MG63 (cell line): Measurements from ENCODE around the gene LTBP2. TPM values are rescaled to one million over a fixed set of nuclear protein-coding genes. Genes with fewer than 3 reads are reported as not detected.
A peak's percentile ranks its signal among the peaks of the same experiment; 100 is the strongest.

Experiments used
- DNase-seq: peaks from one replicate; pipeline ENCODE4 v3.0.0-alpha.2; 2020
- H3K27me3 ChIP-seq: fragments of 250-450 bp; sonication (Bioruptor Pico); 2 replicates; pipeline ENCODE4 v1.5.1; 2020; ENCODE audit warnings: mild to moderate bottlenecking, moderate library complexity
- H3K36me3 ChIP-seq: fragments of 250-450 bp; sonication (Bioruptor Pico); 2 replicates; pipeline ENCODE4 v1.5.1; 2020; ENCODE audit warnings: mild to moderate bottlenecking, moderate library complexity
- H3K4me3 ChIP-seq: fragments of 250-450 bp; sonication (Bioruptor Pico); 2 replicates; pipeline ENCODE4 v1.5.1; 2020; ENCODE audit warnings: mild to moderate bottlenecking, moderate library complexity
- H3K9me3 ChIP-seq: fragments of 250-450 bp; sonication (Bioruptor Pico); 2 replicates; pipeline ENCODE4 v1.5.1; 2020; ENCODE audit warnings: mild to moderate bottlenecking, moderate library complexity
- total RNA-seq: library from RNA; depleted of rRNA; stranded (reverse); fragments of >200 nt; shearing (Covaris generic); gene quantifications from 2 replicates; pipeline ENCODE4 v1.2.3, GENCODE V29; 2014; ENCODE audit warnings: low replicate concordance

Gene LTBP2
- total RNA-seq, 1 experiment from 2014 or later = 4.5 TPM

- Histone ChIP-seq H3K27me3 (no peaks in the 10 kb centered on the region), H3K9me3 (no peaks in the 10 kb centered on the region), H3K4me3 (no peak overlapping the region), H3K36me3 (no peaks in the 10 kb centered on the region)
- DNase-seq = no peak
Measured at GRCh38 chr14:74557691-74558090, 54.3 kb downstream of the LTBP2 start.

DNA sequence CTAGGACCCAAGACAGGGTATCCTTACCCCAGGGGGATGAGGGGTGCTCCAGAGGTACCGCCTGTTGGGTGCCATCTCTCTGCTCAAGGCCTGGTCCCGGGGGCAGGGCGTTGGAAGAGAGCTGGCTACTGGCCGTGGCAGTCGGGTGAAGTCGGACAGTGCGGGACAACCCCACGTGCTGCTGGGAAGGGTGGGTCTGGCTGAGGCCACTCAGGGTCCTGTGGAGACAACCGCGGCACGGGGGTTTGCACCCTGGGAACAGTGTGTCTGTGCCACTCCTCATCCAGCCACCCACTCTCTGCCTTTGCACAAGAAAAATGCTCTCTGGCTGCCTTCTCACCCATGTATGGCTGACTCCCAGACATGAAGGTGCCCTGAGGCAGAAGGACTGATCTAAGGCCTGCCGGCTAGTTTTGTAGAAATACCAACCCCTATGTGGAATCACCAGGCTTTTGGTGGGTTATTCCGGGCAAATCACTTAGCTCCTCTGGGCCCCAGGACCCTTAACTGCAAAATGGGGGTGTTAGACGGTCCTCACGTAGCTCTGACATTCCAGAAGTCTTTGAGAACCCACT, 56.5 kb downstream of the LTBP2 start:
- Histone ChIP-seq H3K9me3 (no peaks in the 10 kb centered on the region), H3K4me3 (no peak overlapping the region), H3K36me3 (no peaks in the 10 kb centered on the region), H3K27me3 (no peaks in the 10 kb centered on the region)
- no peak for DNase-seq

DNA sequence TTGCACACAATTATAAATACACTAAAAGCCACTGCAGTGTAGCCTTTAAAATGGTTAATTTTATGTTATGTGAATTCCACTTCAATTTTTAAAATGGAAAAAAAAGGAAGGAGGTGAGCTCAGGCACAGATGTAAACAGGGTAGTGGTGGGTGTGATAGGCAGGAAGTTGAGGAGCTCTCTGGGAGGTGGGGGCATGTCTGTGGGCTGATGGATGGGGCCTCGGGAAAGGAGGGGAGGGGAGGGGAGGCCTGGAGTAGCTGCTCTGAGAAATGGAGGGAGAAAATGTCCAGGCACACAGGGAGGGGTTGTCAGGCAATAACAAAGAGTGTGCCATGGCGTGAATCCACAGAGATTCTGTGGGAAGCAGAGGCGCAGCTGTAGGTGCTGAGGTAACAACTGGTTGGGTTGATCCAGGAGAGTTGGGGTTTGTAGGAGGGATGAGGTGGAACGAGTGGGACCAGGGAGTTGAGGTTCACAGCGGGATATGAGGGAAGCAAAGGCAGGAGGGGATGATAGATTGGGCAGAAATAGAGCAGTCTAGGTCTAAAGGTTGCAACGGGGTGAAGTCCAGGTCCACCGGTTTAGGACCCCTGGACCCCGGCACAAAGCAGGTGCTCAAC, 57.2 kb downstream of the LTBP2 start:
- no peak for DNase-seq
- Histone ChIP-seq H3K27me3 (no peaks in the 10 kb centered on the region), H3K4me3 (no peak overlapping the region), H3K36me3 (no peaks in the 10 kb centered on the region), H3K9me3 (no peaks in the 10 kb centered on the region)

GRCh38 chr14:74552623-74553022, 59.4 kb downstream of the LTBP2 start:
- Histone ChIP-seq H3K36me3 (no peaks in the 10 kb centered on the region), H3K4me3 (no peak overlapping the region), H3K9me3 (no peaks in the 10 kb centered on the region), H3K27me3 (no peaks in the 10 kb centered on the region)
- DNase-seq = peak; percentile 67

DNA sequence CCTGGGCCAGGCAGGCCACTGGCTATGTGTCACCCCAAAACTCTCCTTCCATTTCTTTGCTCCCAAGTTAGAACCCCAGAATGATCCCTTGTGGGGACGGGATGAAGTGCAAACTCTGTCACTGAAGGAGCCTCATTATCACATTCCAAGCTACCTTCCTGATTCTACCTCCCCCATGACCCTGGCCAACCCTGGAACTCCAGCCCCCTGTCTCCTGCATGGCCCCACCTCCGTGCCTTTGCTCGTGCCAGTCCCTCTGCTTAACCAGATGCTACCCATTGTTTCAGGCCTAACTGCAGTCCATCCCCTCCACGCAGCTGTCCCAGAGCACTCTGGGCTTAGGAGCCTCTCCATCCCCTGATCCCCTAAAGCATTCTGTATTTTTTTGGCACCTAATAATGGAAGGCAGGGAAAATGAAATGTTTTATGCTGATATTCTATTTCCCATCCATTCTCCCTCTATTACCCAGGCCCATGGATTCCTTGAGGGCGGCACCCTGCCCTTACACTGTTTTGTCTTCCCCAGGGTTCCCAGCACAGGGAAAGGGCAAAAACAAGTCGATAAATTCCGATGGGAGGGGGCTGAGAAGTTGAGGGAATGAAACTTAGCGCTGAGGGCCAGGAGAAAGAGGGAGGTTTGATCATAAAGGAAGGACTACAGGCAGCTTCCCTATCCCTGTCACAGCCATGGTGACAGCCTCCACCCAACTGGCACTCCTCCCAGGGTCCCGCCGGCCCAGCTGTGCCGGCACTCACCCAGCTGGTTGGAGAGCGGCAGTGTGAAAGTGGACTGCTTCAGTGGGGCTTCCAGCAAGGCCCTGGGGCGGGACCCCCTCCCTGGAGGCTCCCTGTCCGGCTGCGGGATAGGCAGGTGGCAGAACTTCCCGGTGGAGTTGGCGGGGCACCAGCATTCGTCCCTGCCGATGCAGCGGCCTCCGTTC, 60.3 kb downstream of the LTBP2 start:
- Histone ChIP-seq H3K9me3 (no peaks in the 10 kb centered on the region), H3K27me3 (no peaks in the 10 kb centered on the region), H3K36me3 (no peaks in the 10 kb centered on the region), H3K4me3 (no peak overlapping the region)
- DNase-seq = no peak

- Histone ChIP-seq H3K27me3 (no peaks in the 10 kb centered on the region), H3K36me3 (no peaks in the 10 kb centered on the region), H3K4me3 (no peak overlapping the region), H3K9me3 (no peaks in the 10 kb centered on the region)
- no peak for DNase-seq
Measured at GRCh38 chr14:74551001-74551400, 61.0 kb downstream of the LTBP2 start.

- no peaks in the 10 kb centered on the region for H3K27me3 ChIP-seq
- no peak overlapping the region for H3K4me3 ChIP-seq
- H3K36me3 ChIP-seq = no peaks in the 10 kb centered on the region
- H3K9me3 ChIP-seq = no peaks in the 10 kb centered on the region
- no peak for DNase-seq
Measured at GRCh38 chr14:74550071-74550470, 62.0 kb downstream of the LTBP2 start.

- Histone ChIP-seq H3K9me3 (no peaks in the 10 kb centered on the region), H3K27me3 (no peaks in the 10 kb centered on the region), H3K36me3 (no peaks in the 10 kb centered on the region), H3K4me3 (no peak overlapping the region)
- DNase-seq = no peak
Measured at GRCh38 chr14:74549588-74549987, 62.4 kb downstream of the LTBP2 start.

GRCh38 chr14:74548881-74549280, 63.2 kb downstream of the LTBP2 start:
- Histone ChIP-seq H3K9me3 (no peaks in the 10 kb centered on the region), H3K27me3 (no peaks in the 10 kb centered on the region), H3K36me3 (no peaks in the 10 kb centered on the region), H3K4me3 (no peak overlapping the region)
- peak; percentile 61 for DNase-seq

DNA sequence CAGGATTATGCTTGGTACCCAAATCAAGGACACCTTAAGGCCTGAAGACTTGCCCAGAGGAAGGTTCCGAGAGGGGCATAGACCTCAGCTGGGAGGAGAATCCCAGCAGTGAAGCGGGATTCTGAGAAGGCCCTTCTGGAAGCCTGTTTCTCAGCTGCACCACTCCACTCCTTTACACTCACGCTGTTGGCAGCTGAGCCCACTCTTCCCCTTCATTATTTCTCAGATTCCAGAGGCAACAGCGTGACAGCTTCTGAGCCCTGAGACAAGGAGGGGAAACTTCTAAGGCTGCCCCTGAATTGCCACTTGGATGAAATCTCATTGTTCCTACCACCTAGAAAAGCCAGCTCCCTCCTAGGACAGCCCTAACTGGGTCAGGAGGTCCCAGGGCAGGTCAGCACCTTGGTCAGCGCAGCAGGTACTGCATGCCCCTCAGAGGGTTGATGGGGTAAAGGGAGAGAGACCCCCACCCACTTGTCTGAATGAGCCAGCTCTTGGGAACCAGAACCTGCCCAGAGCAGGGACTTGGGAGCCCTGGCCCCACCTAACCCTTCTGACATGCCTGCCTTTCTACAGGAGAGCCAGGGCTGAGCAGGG, 64.6 kb downstream of the LTBP2 start:
- no peaks in the 10 kb centered on the region for H3K36me3 ChIP-seq
- H3K4me3 ChIP-seq = no peak overlapping the region
- DNase-seq = no peak
- H3K9me3 ChIP-seq = no peaks in the 10 kb centered on the region
- no peaks in the 10 kb centered on the region for H3K27me3 ChIP-seq

GRCh38 chr14:74546416-74546815, 65.6 kb downstream of the LTBP2 start:
- Histone ChIP-seq H3K4me3 (no peak overlapping the region), H3K9me3 (no peaks in the 10 kb centered on the region), H3K36me3 (no peaks in the 10 kb centered on the region), H3K27me3 (no peaks in the 10 kb centered on the region)
- DNase-seq = no peak

DNA sequence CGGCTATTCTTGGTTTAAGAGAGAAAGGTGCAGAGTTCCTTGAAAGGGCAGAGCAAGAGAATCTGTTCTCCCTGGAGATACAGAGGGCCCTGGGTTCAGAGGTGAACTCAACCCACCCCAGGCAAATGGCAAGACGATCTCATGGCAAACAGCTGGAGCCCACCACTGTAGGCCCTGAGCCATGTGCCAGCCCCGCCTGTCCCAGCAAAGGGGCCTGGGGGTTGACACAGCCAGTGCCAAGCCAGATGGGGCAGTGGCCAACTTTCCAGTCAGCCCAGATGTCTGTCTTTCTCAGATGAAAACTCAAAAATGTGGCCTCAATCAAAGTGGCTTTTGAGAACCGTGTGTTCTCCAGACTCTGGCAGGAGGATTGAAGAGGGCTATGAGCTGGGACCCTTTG, 66.7 kb downstream of the LTBP2 start:
- no peak for DNase-seq
- Histone ChIP-seq H3K36me3 (no peaks in the 10 kb centered on the region), H3K27me3 (no peaks in the 10 kb centered on the region), H3K4me3 (no peak overlapping the region), H3K9me3 (no peaks in the 10 kb centered on the region)

- no peak for DNase-seq
- Histone ChIP-seq H3K27me3 (no peaks in the 10 kb centered on the region), H3K36me3 (no peaks in the 10 kb centered on the region)
Measured at GRCh38 chr14:74543771-74544438, 68.1 kb downstream of the LTBP2 start.

DNA sequence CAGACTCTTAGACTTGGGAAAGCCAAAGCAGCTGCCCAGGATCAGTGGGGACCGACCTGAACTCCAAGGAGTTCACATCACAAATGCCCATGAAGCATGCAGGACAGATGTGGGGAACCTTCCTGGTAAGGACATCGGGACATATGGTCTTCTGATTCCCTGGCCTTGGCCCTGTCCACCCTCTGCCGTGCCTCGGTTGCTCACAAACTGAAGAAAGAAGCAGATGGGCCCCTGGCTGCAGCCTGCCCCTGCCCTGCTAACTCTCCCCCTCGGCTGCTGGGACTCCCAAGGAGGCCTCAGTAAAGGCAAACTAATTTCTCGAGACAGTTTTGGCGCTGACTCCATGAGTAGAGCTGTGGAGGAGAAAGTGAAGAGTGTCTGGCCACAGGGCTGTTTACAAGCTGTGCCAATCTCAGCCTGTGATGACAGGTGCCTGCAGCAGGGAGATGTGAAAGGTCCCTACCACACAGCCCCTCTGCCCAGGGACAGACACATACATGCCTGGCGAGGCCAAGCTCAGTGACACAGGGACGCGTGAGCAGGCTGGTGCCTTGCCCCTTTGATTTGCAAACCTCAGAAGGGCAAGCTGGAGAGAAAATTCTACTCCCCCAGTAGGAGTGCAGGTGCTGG, 69.9 kb downstream of the LTBP2 start:
- no peak overlapping the region for H3K4me3 ChIP-seq
- no peaks in the 10 kb centered on the region for H3K9me3 ChIP-seq
- no peaks in the 10 kb centered on the region for H3K36me3 ChIP-seq
- no peak for DNase-seq
- H3K27me3 ChIP-seq = no peaks in the 10 kb centered on the region

More at GRCh38 chr14:74543771-74544438, 68.1 kb downstream of the LTBP2 start:
- no peaks in the 10 kb centered on the region for H3K9me3 ChIP-seq
- no peak overlapping the region for H3K4me3 ChIP-seq

DNA sequence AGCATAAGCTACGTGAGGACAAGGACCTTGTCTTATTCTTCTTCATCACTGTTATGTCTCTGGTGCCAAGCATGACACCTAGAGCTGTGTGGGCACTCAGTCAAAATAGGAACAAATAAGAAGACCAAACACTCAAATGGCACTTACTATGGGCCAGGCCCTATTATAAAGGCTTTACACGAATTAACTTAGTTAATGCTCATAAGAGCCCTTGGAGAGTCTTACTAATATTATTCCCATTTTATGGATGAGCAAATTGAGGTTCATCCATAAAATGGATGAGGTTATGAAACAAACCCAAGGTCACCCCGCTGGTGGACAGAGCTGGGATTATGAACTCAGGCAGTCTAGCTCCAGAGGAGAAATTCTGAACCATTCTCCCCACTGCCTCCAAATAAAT, 70.8 kb downstream of the LTBP2 start:
- Histone ChIP-seq H3K36me3 (no peaks in the 10 kb centered on the region), H3K4me3 (no peak overlapping the region), H3K27me3 (no peaks in the 10 kb centered on the region), H3K9me3 (no peaks in the 10 kb centered on the region)
- no peak for DNase-seq

DNA sequence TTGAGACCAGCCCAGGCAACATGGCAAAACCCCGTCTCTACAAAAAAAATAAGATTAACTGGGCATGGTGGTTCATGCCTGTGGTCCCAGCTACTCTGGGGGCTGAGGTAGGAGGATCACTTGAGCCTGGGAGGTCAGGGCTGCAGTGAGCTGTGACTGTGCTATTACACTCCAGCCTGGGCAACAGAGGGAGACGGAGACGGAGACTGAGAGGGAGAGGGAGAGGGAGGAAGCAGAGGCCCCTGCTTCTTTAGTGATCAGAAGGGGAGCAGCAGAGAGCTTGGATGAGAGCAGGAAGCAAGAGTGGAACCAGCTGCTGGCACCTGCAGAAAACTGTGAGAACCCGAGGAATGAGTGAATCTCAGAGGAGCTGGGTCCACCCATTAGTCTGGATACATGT, 72.5 kb downstream of the LTBP2 start:
- no peaks in the 10 kb centered on the region for H3K9me3 ChIP-seq
- no peaks in the 10 kb centered on the region for H3K36me3 ChIP-seq
- DNase-seq = no peak
- no peak overlapping the region for H3K4me3 ChIP-seq
- no peaks in the 10 kb centered on the region for H3K27me3 ChIP-seq
